Right ventricle myocardium superior (tissue), 1 donor: ENCODE measurements around the gene GPR15LG. TPM values are rescaled to one million over a fixed set of nuclear protein-coding genes. Genes with fewer than 3 reads are reported as not detected.
"Not testable (repeated sequence)": the region's sequence is repeated elsewhere in the genome, so short reads cannot be mapped to it uniquely, and the experiment has no call there.

Experiments
- ATAC-seq: fragments of 200-7000 bp; cut with Tn5 transposase; one replicate; pipeline ENCODE4 v1.9.1; 2020; ENCODE audit warnings: mild to moderate bottlenecking; ENCODE audit not compliant: poor library complexity
- DNase-seq: peaks from one replicate; pipeline ENCODE4 v3.0.0-alpha.2; 2020
- intact Hi-C: fragments of 100-400 bp; cut with DNase I; formaldehyde crosslinking; loops from one replicate; pipeline ENCODE4 v1.11.2; 2022
- total RNA-seq: library from RNA; stranded (reverse); fragmentation: NEBNext Ultra II Directional; extraction: Animal tissue kit (Norgen Biotek cat#: 25700); gene quantifications from one replicate; pipeline ENCODE4 v1.2.1, GENCODE V29; 2021
- donor health status: DM: no; HTN: yes; CAD: no; lungs with severe emphysema.

The GPR15LG gene
- total RNA-seq, 1 donor from 2014 or later = not detected

- DNase-seq = no peak
- intact Hi-C loops = no loop called here
- no peak for ATAC-seq
Measured at GRCh38 chr10:84160663-84161362, 12.8 kb upstream of the GPR15LG start.

DNA sequence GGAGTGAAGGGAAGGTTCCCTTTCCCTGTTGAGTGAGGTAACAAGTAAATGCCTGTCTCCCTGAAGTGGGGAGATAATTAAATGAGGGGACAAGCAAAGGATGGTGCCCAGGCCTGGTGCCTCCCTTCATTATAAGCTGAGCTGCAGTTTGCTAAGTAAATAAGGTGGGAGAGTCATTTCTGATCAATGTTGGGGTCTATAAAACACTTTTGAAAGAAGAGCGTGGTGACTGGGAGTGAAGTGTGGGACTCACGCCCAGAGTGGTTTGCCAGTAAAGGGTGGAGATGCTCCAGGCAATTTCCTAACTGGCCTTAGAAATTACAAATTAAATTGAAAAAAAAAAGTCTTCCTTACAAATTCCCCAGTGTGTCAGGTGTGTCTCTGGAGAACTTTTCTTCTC, 9.6 kb upstream of the GPR15LG start:
- intact Hi-C loops = no loop called here
- DNase-seq (no peak), ATAC-seq (no peak)

DNA sequence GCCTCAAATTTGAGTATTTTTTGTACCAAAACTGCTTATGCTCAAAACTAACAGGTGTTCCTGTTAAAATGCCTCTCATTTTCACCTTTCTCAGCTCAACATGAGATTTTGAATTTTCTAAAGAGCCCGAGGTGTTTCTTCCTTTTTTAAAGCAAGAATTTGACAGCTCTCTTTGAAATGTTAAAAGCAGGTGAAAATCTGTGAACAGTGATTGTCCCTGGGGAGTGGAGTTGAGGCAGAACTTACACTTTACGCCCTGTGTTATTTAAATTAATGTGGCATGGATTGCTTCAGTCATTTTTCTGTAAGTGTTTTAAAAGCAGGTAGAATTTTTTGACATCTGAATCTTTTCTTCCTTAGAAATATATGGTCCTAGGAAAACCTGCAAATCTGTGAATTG, 9.2 kb upstream of the GPR15LG start:
- intact Hi-C loops = no loop called here
- DNase-seq = no peak
- ATAC-seq = no peak

- DNase-seq = no peak
- intact Hi-C loops = no loop called here
- no peak for ATAC-seq
Measured at GRCh38 chr10:84166620-84167288, 6.8 kb upstream of the GPR15LG start.

DNA sequence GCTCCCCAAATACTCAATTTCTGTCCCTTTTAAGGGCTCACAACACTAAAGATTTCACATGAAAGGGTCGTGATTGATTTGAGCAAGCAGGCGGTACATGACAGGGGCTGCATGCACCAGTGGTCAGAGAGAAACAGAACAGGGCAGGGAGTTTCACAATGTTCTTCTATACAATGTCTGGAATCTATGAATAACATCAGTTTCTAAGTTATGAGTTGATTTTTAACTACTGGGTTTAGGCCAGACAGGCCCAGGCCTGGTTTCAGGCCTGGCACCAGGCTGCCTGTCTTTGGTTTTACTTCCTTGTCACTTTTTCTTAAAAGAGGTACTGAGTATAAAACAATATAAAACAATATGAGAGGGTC, 6.3 kb upstream of the GPR15LG start:
- DNase-seq, ATAC-seq, intact Hi-C loops: not testable (repeated sequence)

DNA sequence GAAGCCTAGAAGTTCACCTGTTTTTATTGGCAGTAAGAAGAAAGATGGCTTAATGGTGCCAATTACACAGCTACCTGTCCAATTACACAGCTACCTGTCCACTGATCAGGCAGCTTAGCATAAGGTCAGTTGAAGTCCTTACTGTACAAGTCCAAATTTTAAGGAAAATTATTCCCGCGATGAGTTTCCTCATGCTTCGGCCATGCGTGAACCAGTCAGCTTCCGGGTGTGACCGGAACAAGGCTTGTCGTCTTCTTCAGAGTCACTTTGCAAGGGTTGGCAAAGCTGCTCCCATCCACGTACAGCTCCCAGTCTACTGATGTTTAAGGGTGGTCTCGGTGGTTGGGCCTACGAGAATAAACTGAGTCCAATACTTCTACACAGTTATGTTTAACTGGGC, 5.2 kb upstream of the GPR15LG start:
- DNase-seq, ATAC-seq, intact Hi-C loops: not testable (repeated sequence)

- ATAC-seq, intact Hi-C loops, DNase-seq: not testable (repeated sequence)
Measured at GRCh38 chr10:84171237-84171636, 2.4 kb upstream of the GPR15LG start.

- ATAC-seq, intact Hi-C loops: not testable (repeated sequence)
Measured at GRCh38 chr10:84171700-84172466, 1.7 kb upstream of the GPR15LG start.

GRCh38 chr10:84172467-84173356, 889 bp upstream of the GPR15LG start:
- intact Hi-C loops = no loop called here

More at GRCh38 chr10:84171700-84172466, 1.7 kb upstream of the GPR15LG start:
- DNase-seq = not testable (repeated sequence)

DNA sequence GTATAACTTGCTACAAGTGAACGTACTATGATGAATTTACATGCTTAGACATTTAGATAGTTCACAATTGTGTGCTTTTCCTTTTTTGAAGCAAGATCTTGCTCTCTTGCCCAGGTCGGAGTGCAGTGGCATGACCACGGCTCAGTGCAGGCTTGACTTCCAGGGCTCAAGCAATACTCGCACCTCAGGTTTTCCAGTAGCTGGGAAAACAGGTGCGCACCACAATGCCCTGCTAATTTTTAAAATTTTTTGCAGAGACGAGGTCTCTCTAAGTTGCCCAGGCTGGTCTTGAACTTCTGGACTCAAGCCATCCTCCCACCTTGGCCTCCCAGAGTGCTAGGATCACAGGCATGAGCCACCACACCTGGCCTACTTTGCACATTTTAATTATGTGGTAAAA, 1.8 kb downstream of the GPR15LG start:
- DNase-seq = no peak
- intact Hi-C loops = no loop called here
- ATAC-seq = no peak

More at GRCh38 chr10:84172467-84173356, 889 bp upstream of the GPR15LG start:
- DNase-seq = no peak
- no peak for ATAC-seq

DNA sequence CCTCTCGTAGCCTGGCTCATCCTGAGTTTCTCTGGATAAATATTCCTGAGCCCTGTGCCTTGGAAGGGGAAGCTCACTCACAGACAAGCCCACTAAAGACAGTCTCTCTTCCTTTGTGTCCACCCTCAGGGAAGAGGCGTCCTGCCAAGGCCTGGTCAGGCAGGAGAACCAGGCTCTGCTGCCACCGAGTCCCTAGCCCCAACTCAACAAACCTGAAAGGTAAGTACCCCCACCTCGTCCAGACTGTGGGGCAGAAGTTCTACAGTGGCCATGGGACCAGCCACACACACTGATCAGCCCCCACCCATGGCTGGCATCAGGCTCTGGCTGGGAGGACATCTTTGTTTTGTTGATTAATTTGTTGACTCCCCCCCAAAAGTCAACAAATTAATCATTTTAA, 2.8 kb downstream of the GPR15LG start:
- no peak for ATAC-seq
- intact Hi-C loops = no loop called here
- no peak for DNase-seq

GRCh38 chr10:84176836-84177474, 3.4 kb downstream of the GPR15LG start:
- DNase-seq (no peak), ATAC-seq (no peak)
- intact Hi-C loops = no loop called here

GRCh38 chr10:84177541-84178141, 4.0 kb downstream of the GPR15LG start:
- DNase-seq (peak; percentile 54), ATAC-seq (peak; percentile 88)
- intact Hi-C loops = no loop called here

DNA sequence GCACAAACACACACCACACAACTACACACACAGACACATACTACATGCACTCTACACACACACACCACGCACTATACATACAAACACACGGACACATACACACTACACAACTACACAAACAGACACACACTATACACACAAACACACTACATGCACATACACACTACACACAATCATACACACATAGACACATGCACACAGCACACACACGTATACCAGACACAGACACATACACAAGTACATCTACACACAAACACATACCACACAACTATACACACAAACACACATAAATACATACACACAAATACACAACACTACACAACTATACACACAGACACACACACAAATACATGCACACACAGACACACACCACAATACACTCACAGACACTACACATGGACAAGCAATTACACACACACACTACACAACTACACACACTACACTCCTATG, 4.6 kb downstream of the GPR15LG start:
- no peak for DNase-seq

GRCh38 chr10:84179059-84179710, 5.6 kb downstream of the GPR15LG start:
- intact Hi-C loops = no loop called here
- peak; percentile 19 for ATAC-seq
- DNase-seq = peak; percentile 45

More for the DNA sequence above, 4.6 kb downstream of the GPR15LG start:
- intact Hi-C loops = no loop called here
- no peak for ATAC-seq

DNA sequence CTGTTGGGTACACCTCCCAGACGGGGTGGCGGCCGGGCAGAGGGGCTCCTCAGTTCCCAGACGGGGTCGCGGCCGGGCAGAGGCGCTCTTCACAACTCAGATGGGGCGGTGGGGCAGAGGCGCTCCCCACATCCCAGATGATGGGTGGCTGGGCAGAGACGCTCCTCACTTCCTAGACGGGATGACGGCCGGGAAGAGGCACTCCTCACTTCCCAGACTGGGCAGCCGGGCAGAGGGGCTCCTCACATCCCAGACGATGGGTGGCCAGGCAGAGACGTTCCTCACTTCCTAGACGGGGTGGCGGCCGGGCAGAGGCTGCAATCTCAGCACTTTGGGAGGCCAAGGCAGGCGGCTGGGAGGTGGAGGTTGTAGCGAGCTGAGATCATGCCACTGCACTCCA, 6.8 kb downstream of the GPR15LG start:
- intact Hi-C loops, DNase-seq, ATAC-seq: not testable (repeated sequence)

DNA sequence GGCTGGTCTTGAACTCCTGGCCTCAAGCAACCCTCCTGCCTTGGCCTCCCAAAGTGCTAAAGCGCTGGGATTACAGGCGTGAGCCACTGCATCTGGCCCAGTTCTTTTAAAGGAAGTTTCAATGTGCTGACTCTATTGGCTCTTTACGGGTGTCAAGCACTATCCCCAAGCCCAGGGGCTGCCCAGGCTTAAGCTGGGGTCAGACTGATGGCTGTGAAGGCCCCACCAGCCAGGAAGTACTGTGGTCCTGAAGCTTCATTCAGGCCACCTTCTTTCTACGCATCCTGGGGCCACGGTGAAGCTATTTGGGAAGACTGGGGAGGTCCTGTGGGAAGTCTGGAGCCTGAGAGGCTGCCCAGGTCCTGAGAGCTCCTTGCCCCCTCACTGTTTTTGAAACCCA, 8.0 kb downstream of the GPR15LG start:
- intact Hi-C loops = no loop called here
- ATAC-seq (no peak), DNase-seq (no peak)
